HG03159 (cell line): ENCODE data around the gene PGBD2.
"Not testable (repeated sequence)": the region's sequence is repeated elsewhere in the genome, so short reads cannot be mapped to it uniquely, and the experiment has no call there.

Experiments
- ATAC-seq: cut with Tn5 transposase; IDR thresholded peaks from one replicate; pipeline ENCODE4 v1.9.1; 2021; ENCODE audit warnings: mild to moderate bottlenecking, moderate library complexity; ENCODE audit not compliant: unreplicated experiment

Gene PGBD2

DNA sequence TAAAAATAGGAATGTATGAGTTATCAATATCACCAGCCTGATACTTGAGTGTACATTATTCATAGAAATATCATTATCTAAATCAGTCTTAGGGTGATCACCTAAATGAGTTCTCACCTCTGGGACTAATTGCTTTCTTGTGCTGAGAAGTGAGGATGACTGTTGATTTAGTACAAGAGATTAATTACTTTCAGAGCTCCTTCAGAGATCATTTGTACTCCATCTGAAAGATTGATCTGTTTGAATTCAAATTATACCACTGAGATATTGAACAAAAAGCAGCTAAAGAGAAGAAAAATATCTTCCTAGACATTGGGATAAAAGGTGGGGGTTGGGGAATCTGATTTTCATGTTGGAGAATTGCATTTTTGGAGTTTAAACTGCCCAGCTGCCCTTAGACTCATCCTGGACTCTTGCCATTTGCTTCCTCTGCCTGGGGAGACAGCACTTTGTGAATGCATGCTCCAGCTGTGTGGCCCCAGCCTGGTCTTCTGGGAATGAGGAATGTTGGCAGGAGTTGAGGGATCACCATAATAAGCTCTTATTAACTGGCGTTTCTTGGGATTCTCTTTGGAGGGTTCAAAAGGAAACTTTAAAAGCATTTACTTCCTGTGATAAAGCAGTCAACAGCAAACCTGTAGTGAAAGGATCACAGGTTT lies 19.7 kb upstream of the PGBD2 start:
- ATAC-seq: no peak

DNA sequence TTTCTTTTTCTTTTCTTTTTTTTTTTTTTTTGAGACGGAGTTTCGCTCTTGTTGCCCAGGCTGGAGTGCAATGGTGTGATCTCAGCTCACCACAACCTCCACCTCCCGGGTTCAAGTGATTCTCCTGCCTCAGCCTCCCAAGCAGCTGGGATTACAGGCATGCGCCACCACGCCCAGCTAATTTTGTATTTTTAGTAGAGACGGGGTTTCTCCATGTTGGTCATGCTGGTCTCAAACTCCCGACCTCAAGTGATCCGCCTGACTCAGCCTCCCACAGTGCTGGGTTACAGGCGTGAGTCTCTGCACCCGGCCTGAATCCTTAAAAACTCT lies 16.2 kb upstream of the PGBD2 start:
- ATAC-seq: not testable (repeated sequence)

DNA sequence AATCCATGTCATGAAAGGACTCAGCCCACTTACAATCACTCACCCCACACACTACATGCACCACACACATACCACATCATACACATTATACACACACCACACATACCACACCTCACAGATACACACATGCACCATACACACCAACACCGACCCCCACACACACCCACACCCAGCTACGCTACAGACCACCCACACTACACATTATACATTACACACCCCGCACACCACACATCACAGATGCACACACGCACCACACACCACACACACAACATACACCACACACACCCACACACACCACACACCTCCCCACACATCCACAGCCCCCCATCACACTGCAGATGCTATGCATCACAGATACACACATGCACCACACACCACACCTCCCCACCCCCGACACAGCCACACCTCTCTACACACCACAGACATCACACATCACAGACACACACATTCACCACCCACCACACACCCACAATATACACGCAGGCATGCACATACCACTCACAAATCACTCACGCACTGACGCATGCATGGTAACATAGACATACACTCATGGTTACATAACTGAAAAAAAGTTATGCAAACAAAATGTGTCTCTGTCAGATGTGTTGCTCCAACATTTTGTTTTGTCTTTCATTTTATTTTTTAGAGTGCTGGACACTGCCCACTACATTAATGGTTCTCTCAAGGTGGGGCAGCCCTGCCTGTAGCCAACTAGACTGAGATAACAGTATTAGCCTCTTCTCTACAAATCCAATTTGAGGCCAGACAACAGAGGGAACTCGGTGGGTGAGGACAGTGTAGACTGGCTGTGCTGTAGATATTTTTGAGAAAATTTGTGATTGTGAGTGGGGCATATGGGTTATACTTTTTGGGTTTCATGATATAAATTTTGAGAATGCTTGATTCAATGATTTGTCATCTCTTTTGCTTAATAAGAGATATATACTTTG lies 15.2 kb upstream of the PGBD2 start:
- no peak for ATAC-seq

DNA sequence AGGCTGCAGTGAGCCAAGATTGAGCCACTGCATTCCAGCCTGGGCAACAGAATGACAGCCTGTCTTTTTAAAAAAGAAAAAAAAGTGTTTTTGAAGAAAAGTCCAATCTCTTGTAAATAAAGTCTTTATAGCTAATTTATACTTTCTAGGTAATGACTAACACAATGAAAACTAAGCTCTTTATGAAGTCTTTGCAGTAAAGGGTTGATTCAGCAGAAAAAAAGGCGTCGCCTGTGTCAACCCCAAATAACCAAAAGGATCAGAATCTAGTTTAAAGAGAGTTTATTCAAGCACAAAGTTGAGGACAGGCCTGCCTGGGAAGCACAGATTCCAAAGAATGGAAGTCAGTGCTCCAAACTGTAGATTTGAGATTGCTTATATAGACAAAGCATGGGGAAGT lies 14.3 kb upstream of the PGBD2 start:
- no peak for ATAC-seq

DNA sequence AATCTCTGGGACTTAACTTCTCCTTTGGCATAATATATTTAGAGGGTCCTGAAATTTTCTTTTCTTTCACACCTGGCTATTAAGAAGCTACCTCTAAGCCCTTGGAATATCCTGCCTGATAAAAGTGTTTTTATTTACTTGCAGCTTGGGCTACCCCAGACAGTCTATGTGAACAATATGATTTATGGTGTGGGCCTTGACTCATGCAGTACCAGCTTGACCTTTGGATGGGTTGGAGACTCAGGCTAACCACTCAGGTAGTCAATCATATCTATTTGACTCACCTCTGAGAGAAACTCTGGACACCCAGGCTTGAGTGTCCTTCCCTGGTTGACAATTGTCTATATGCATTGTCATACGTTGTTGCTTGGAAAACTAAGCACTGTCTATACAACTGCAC lies 13.4 kb upstream of the PGBD2 start:
- no peak for ATAC-seq

DNA sequence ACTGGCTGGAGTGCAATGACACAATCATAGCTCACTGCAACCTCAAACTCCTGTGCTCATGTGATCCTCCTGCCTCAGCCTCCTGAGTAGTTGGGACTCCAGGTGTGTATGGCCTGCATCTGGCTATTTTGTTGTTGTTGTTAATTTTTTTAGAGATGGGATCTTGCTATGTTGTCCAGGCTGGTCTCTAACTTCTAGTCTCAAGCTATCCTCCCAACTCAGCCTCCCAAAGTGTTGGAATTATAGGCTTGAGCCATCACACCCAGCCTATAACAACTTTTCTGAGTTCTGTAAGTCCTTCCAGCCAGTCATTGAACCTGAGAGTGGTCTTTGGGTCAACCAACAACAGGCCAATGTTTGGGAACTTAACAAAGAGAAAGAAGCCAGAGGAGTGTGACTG lies 11.2 kb upstream of the PGBD2 start:
- no peak for ATAC-seq

DNA sequence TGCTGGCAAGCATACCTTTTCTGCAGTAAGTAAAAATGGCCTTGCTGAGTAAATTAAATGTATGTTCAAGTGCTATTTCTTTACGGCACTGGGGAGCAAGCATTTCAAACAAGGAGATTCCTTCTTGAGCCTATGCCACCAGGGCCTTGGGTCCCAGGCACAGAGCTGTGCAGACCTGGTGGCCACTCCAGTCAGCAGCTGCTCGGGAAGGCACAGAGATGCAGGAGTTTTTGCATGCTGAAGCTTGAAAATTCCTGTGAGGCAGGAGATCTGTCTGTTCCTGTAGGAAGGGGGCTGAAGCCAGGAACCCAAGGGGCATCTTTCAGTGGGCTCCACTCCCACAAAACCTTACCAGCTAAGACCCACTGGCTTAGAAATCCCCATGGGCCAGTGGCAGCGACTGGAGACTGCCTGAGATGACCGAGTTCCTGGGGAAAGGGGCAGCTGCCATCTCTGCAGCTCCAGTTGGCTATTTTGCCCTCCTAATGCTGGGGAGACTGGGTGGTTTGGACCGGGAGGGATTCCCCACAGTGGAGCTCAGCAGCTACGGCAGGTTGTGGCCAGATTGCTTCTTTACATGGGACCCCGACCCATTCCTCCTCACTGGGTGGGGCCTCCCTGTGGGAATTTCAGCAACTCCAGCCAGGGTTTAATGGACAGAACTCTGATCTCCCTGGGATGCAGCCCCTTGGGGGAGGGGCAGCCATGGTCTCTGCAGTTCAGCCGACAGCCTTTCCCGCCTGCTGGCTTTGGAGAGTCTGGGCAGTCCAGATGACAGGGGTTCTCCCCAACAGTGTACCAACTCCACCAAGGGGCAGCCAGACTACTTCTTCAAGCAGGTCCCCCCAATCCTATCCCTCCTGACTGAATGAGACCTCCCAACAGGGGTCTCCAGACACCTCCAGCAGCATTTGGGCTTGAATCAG lies 8.4 kb upstream of the PGBD2 start:
- ATAC-seq: no peak

DNA sequence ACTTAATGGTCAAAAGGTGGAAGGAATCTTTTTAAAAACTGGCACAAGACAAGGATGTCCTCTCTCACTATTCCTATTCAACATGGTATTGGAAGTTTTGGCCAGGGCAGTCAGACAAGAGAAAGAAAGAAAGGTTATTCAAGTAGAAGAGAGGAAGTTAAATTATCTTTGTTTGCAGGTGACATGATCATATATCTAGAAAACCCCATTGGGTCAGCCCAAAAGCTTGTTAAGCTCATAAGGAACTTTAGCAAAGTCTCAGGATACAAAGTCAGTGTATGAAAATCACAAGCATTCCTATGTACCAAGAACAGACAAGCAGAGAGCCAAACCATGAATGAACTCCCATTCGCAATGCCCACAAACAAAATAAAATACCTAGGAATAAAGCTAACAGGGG lies 5.4 kb upstream of the PGBD2 start:
- ATAC-seq: no peak

DNA sequence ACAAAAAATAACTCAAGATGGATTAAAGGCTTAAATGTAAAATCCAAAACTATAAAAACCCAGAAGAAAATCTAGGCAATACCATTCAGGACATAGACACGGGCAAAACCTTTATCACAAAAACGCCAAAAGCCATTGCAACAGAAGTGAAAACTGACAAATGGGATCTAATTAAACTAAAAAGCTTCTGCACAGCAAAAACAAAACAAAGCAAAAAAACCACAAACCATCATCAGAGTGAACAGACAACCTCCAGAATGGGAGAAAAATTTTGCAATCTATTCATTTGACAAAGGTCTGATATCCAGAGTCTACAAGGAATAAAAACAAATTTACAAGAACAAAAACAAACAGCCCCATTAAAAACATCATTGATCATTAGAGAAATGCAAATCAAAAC lies 4.5 kb upstream of the PGBD2 start:
- no peak for ATAC-seq

DNA sequence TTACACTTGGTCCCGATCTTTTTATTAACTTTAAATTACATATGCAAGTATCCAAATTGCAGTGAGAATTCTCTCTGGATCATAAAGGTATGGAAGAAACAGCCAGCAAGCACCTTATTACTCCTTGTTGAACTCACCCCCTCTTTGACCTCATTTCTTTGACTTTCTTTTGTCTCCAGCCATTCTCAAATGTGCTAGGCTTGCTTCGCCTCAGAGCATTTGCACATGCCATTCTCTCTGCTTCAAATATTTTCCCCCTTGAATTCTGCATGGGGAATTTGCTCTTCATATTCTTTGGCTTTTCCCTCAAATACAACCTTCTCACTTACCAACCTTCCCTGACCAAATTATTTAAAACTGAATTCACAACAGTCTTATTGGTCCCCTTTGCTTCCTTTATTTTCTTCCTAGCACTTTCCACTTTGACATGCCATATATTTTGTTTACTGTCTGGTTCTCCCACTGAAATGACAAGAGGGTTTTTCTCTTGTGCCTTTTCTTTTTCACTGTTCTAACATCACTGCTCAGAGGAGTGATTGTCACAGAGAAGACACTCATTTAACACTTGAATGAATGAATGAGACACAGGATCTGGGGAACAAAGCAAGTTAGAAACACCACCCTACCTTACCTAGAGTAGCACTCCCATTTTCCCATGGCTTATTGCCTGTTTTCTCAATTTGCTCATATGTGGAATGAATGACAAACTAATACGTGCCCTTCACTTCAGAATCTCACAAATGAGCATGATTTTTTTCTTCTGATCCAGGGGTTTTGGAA lies 1.4 kb upstream of the PGBD2 start:
- ATAC-seq: no peak

DNA sequence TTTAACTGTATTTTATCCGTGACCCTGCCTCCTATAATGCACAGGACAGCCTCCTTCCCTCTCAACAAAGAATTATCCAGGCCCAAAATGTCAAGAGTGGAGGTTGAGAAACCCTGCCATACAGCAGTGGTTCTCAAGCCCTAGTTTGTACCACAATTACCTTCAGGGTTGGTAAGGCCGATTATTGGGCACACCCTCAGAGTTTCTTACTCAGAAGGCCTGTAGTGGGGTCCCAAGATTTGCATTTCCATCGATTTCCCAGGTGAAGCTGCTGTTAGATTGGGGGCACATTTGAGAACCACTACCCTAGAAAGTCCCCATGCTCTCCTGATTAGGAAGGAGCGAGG lies 400 bp upstream of the PGBD2 start:
- ATAC-seq: no peak

DNA sequence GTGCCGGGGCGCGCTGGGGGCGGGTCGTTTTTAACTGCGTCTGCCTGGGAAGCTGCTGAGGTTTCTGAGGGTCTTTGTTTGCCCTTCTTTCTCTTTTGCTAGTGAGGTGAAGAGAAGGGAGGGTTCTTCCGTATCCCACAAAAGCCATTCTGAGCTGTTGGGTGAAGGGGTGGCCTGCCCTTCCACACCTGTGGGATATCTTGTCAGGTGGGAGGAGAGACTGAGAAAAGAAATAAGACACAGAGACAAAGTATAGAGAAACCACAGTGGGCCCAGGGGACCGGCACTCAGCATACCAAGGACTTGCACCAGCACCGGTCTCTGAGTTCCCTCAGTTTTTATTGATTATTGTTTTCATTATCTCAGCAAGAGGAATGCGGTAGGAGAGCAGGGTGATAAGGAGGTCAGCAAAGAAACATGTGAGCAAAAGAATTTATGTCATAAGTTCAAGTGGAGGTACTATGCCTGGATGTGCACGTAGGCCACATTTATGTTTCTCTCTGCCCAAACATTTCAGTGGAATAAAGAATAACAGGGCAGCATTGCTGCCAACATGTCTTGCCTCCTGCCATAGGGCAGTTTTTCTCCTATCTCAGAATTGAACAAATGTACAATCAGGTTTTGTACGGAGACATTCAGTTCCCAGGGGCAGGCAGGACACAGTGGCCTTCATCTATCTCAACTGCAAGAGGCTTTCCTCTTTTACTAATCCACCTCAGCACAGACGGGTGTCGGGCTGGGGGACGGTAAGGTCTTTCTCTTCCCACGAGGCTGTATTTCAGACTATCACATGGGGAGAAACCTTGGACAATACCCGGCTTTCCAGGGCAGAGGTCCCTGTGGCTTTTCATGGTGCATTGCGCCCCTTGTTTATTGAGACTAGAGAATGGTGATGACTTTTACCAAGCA lies 972 bp downstream of the PGBD2 start:
- peak; percentile 22 for ATAC-seq

DNA sequence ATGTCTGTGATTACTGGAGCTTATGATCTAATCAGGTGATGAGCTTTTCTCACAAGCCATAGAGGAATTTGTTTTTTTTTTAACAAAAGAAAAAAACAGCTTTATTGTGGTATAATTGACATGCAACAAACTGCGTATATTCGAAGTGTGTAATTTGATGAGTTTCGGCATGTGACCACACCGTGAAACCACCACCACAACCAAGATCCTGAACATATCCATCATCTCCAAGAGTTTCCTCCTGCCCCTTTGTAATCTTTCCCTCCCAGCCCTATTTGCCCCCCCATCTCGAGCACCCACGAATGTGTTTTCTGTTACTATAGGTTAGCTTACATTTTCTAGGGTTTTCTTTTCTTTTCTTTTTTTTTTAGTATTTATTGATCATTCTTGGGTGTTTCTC lies 4.7 kb downstream of the PGBD2 start:
- ATAC-seq: no peak

DNA sequence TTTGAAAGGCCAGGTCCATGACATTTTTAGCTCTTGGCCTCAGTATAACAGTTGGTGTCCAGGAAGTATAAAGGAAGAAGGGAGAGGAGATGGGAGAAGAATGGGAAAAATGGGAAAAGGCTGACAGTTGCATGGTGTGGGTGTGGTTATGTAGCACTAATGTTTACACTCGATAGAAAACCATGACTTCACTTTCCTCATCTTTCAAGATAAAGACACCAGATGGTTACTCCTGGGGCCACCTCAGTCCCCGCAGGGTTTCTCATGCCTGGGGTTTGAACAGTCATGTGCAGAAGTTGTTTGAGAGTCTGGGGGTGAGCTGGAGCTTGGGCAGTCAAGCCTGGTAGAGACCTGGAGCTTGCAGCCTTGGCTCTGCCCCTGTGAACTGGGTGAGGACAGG lies 7.9 kb downstream of the PGBD2 start:
- no peak for ATAC-seq

DNA sequence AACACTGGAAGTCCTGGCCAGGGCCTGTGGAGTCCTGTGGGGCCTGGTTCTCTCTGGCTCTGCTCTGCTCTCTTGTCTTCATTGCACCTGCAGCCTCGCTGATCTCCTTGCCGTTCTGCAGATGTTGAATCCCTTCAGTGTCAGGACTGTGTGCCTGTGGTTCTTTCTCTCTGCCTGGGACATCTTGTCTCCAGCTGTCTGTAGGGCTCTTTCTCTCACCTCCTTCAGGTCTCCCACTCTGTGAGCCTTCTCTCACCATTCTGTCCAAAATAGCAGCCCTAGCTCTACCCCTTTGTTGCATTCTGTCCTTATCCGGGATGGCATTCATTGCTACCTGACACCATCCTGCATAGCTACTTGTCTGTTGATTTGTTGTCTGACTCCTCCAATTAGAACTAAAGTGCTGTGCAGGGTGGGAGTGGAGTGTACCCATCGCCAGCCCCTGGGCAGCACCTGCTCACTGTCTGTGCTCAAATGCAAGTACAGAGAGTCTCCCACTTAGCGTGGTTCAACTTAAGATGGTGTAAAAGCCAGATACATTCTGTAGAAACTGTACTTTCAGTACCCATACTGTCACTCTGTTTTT lies 8.9 kb downstream of the PGBD2 start:
- ATAC-seq: no peak

DNA sequence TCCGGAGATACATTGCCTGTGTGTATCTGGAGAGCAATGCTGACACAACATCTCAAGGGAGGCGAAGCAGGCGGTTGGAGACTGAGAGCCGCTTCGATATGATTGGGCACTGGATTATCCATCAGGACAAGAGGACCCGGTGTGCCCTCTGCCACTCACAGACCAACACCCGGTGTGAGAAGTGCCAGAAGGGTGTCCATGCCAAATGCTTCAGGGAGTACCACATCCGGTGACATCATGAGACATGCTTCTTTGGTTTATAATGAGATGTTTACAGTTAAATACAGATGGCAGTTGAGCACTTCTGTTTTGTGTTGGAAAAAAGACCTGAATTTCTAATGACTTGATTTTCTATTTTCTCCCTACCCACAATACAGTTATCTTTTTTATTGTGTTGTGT lies 12.1 kb downstream of the PGBD2 start:
- no peak for ATAC-seq

DNA sequence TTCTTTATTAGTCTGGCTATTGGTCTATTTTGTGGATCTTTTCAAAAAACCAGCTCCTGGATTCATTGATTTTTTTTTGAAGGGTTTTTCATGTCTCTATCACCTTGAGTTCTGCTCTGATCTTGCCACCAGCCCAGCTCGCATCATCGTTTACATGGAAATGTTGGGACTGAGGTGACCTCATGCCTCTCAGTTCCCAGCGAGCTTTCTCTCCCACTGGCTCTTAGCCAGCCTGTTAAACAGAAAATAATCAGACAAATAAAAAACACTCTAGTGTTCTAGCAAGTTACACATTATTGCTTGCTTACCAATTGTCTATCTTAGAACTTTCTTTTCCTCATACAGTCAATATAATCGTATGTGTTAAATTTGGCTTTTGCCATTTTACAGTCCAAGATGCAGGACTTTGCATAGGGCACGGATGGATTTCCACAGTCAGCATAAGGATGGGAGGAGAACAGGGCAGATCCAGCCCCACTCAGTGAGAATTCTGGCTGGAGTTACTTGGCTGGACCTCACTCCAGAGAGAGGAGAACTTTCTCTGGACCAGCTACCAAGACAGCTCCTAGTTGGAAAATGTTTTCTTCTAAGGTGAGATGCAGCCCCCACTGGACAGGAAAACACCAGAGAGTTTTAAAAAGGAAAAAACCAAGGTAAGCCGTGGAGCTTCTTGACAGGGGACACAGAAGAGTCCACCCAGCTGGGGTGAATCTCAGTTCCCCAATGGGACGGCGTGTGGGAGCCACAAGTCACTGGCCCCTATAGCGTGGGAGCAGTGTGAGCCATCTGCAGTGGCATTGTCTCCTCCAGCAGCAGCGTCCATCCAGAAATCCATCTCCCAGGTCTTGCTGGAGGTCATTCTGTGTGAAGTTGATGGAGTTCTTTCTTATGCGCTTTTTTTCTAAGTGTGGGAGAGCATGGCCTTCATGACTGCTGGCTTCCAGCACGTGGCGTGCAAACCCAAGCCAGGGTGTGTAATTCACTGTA lies 17.6 kb downstream of the PGBD2 start:
- ATAC-seq: no peak
